ENCODE results near the gene MCOLN1.

DNA sequence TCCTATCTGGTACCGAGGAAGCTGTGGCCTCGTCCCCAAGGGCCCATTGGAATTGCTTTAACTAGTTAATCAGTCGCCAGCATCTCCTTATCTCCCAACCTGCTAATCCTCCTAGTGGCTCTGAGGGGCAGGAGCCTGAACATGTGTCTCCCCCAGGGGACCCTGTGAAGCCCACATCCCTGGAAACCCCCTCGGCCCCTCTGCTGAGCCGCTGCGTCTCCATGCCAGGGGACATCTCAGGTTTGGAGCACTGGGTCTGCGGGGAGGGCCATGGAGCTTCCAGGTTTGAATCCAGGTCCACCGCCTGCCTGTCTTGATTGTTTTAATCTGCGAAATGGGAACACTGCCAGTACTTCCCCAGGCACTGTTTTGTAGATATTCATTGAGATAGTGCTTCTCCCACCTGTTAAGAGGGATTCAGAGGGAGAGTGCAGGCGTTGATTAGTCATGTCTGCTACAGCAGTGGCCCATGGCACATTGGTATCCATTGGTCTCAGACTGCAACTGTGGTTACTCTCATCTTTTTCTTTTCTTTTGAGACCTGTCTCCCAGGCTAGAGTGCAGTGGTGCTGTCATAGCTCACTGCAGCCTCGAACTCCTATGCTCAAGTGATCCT lies 19.5 kb downstream of the MCOLN1 start:
- TF ChIP-seq, protein P1, sequence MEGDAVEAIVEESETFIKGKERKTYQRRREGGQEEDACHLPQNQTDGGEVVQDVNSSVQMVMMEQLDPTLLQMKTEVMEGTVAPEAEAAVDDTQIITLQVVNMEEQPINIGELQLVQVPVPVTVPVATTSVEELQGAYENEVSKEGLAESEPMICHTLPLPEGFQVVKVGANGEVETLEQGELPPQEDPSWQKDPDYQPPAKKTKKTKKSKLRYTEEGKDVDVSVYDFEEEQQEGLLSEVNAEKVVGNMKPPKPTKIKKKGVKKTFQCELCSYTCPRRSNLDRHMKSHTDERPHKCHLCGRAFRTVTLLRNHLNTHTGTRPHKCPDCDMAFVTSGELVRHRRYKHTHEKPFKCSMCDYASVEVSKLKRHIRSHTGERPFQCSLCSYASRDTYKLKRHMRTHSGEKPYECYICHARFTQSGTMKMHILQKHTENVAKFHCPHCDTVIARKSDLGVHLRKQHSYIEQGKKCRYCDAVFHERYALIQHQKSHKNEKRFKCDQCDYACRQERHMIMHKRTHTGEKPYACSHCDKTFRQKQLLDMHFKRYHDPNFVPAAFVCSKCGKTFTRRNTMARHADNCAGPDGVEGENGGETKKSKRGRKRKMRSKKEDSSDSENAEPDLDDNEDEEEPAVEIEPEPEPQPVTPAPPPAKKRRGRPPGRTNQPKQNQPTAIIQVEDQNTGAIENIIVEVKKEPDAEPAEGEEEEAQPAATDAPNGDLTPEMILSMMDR (conservative IDR thresholded peaks at IDR 0.05; ENCODE audit: low read length): no peak
- TF ChIP-seq EZH2phosphoT487 (IDR thresholded peaks at IDR 0.05; ENCODE audit: borderline replicate concordance, low read depth, low read length): no peak

Data from OCI-LY7 (cell line).